Upper lobe of left lung (tissue), 4 donors: ENCODE measurements around the gene ARMC6.

Experiments used
- POLR2A ChIP-seq, 4 donors: fragments of 450-650 bp; IDR thresholded peaks; one replicate each; pipeline ENCODE4 v1.5.1; 2016 to 2017; ENCODE audit warnings: antibody characterized with exemption in 4 of 4, mild to moderate bottlenecking in 2 of 4
- POLR2AphosphoS5 ChIP-seq, 2 donors: sonication (generic); formaldehyde crosslinking; IDR thresholded peaks; one replicate each; pipeline ENCODE4 v1.5.1; 2017; ENCODE audit warnings: antibody characterized with exemption in 2 of 2
- TF ChIP-seq, protein P1 (sequence below), 6 experiments: fragments of 450-650 bp in 4 of 6; fragments of 200-600 bp in 2 of 6; sonication (generic) in 2 of 6; IDR thresholded peaks; one replicate each; pipeline ENCODE4 v1.5.1; 2016 to 2019; ENCODE audit warnings: antibody characterized with exemption in 6 of 6

DNA sequence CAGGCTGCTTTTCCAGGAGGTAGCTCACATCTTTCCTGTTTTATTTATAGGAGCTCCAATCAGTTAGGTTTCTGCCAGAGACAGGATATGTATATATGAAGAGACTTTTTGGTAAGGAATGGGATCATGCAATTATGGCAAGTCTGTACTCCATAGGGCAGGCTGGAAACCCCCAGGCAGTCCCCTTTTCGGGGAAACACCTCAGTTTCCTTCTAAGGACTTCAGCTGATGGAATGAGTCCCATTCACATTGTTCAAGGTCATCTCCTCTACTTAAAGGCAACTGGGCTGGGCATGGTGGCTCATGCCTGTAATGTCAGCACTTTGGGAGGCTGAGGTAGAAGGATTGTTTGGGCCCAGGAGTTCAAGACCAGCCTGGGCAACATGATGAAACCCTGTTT lies 19.5 kb downstream of the ARMC6 start:
- TF ChIP-seq, protein P1, sequence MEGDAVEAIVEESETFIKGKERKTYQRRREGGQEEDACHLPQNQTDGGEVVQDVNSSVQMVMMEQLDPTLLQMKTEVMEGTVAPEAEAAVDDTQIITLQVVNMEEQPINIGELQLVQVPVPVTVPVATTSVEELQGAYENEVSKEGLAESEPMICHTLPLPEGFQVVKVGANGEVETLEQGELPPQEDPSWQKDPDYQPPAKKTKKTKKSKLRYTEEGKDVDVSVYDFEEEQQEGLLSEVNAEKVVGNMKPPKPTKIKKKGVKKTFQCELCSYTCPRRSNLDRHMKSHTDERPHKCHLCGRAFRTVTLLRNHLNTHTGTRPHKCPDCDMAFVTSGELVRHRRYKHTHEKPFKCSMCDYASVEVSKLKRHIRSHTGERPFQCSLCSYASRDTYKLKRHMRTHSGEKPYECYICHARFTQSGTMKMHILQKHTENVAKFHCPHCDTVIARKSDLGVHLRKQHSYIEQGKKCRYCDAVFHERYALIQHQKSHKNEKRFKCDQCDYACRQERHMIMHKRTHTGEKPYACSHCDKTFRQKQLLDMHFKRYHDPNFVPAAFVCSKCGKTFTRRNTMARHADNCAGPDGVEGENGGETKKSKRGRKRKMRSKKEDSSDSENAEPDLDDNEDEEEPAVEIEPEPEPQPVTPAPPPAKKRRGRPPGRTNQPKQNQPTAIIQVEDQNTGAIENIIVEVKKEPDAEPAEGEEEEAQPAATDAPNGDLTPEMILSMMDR (IDR thresholded peaks at IDR 0.05), result no peak
- no peak for TF ChIP-seq POLR2A (IDR thresholded peaks at IDR 0.05)
- no peak for TF ChIP-seq POLR2AphosphoS5 (IDR thresholded peaks at IDR 0.05)
